Transverse colon (tissue), 4 donors: ENCODE data around the gene CPM. TPM values are rescaled to one million over a fixed set of nuclear protein-coding genes. Genes with fewer than 3 reads are reported as not detected.
A peak's percentile ranks its signal among the peaks of the same experiment; 100 is the strongest.

ENCODE experiments used
- DNase-seq: peaks from one replicate; pipeline ENCODE4 v3.0.0-alpha.2; 2019
- H3K27ac ChIP-seq, 4 donors: fragments of 200-600 bp; sonication (generic); 2 replicates each; pipeline ENCODE4 v1.5.1; 2016 to 2018; ENCODE audit warnings: inconsistent platforms in 4 of 4
- H3K27me3 ChIP-seq: fragments of 200-600 bp; sonication (generic); 2 replicates; pipeline ENCODE4 v1.5.1; 2017; ENCODE audit warnings: inconsistent platforms
- H3K36me3 ChIP-seq, 4 donors: fragments of 200-600 bp; sonication (generic); 2 replicates each; pipeline ENCODE4 v1.5.1; 2017 to 2019; ENCODE audit warnings: inconsistent platforms in 4 of 4
- H3K4me1 ChIP-seq, 4 donors: fragments of 200-600 bp; sonication (generic); 2 replicates each; pipeline ENCODE4 v1.5.1; 2017 to 2020; ENCODE audit warnings: inconsistent platforms in 4 of 4
- H3K4me3 ChIP-seq, 4 donors: fragments of 200-600 bp; sonication (generic); 1 replicate in 1 of 4; 2 replicates in 3 of 4; pipeline versions ENCODE4 v1.5.1 to v1.6.1; 2017 to 2019; ENCODE audit warnings: inconsistent platforms in 4 of 4
- H3K9me3 ChIP-seq, 2 donors: fragments of 200-600 bp; sonication (generic); 2 replicates each; pipeline ENCODE4 v1.5.1; 2017 to 2019; ENCODE audit warnings: inconsistent platforms in 2 of 2
- EP300 ChIP-seq: sonication (generic); formaldehyde crosslinking; IDR thresholded peaks from one replicate; pipeline ENCODE4 v1.6.1; 2017; ENCODE audit warnings: antibody characterized with exemption, low read depth
- POLR2A ChIP-seq: fragments of 450-650 bp; IDR thresholded peaks from one replicate; pipeline ENCODE4 v1.6.1; 2016; ENCODE audit warnings: antibody characterized with exemption, mild to moderate bottlenecking, moderate library complexity
- POLR2AphosphoS5 ChIP-seq, 3 donors: sonication (generic); formaldehyde crosslinking; IDR thresholded peaks; one replicate each; pipeline ENCODE4 v1.6.1; 2016; ENCODE audit warnings: antibody characterized with exemption in 3 of 3
- WGBS, 2 donors: methylation state at CpG; one replicate each; pipeline ENCODE4 v1.1.5; 2018; ENCODE audit warnings: low coverage in 1 of 2; 5-methylcytosine and 5-hydroxymethylcytosine counted together
- in situ Hi-C, 4 donors: fragments of 200-750 bp; cut with MboI; loops; one replicate each; pipeline versions ENCODE4 v1.15.0 to v1.15.1; 2017; ENCODE audit warnings: low sequenced_read_pairs in 3 of 4, low pct_ligation_motif_present in 1 of 4, low pct_unique_long_range_greater_than_20kb in 1 of 4
- intact Hi-C: fragments of 100-400 bp; cut with DNase I; formaldehyde crosslinking; loops from one replicate; pipeline ENCODE4 v1.15.1; 2023; ENCODE audit warnings: low total_unique reads
- total RNA-seq, 4 donors: library from RNA; depleted of rRNA; stranded (reverse); fragments of >200 nt; gene quantifications; one replicate each; pipeline ENCODE4 v1.1.0, GENCODE V29; 2016
- TF ChIP-seq, protein P1 (sequence below), 5 experiments: fragments of 200-600 bp in 3 of 5; fragments of 450-650 bp in 2 of 5; sonication (generic) in 3 of 5; IDR thresholded peaks; 1 replicate in 2 of 5; 2 replicates in 3 of 5; pipeline ENCODE4 v1.5.1; 2016 to 2017; ENCODE audit warnings: antibody characterized with exemption in 5 of 5, inconsistent platforms in 3 of 5, mild to moderate bottlenecking in 2 of 5, moderate library complexity in 1 of 5

Gene CPM
- total RNA-seq, 4 donors from 2014 or later: 36.4 to 147 (median 107) TPM

DNA sequence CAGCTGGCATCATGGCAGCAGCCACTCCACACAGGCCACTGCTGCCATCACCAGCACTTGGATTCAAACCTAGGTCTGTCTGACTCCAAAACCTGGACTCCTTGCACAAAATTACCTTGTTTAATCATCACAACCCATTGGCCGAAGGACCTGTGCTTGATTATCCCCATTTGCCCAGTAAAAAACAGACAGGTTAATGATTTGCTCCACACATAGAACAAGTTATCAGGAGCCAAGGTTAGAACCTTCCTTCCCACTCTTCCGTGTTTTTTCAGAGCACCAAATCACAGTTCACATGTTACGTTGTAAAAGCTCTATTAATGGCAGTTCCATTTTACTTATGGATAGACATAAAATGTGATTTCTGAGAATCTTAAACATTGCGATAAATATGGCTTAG is 23.5 kb upstream of the CPM start:
- intact Hi-C loops (no loop called here), in situ Hi-C loops (no loop called here)
- WGBS, 2 donors: 66 to 87% methylated on average over 4 of the region's 4 CpGs
- H3K36me3 ChIP-seq: no peaks in the 10 kb centered on the region
- H3K9me3 ChIP-seq: no peaks in the 10 kb centered on the region
- no peak for DNase-seq
- H3K4me3 ChIP-seq: no peak overlapping the region
- peaks cover 6 to 53% (median 21%) of the 10 kb centered on the region in 4 donors for H3K4me1 ChIP-seq
- TF ChIP-seq EP300: no peak
- TF ChIP-seq, protein P1, sequence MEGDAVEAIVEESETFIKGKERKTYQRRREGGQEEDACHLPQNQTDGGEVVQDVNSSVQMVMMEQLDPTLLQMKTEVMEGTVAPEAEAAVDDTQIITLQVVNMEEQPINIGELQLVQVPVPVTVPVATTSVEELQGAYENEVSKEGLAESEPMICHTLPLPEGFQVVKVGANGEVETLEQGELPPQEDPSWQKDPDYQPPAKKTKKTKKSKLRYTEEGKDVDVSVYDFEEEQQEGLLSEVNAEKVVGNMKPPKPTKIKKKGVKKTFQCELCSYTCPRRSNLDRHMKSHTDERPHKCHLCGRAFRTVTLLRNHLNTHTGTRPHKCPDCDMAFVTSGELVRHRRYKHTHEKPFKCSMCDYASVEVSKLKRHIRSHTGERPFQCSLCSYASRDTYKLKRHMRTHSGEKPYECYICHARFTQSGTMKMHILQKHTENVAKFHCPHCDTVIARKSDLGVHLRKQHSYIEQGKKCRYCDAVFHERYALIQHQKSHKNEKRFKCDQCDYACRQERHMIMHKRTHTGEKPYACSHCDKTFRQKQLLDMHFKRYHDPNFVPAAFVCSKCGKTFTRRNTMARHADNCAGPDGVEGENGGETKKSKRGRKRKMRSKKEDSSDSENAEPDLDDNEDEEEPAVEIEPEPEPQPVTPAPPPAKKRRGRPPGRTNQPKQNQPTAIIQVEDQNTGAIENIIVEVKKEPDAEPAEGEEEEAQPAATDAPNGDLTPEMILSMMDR (IDR thresholded peaks at IDR 0.05): no peak
- no peak for TF ChIP-seq POLR2A
- TF ChIP-seq POLR2AphosphoS5 (IDR thresholded peaks at IDR 0.05): no peak
- H3K27ac ChIP-seq: no peak overlapping the region
- H3K27me3 ChIP-seq: no peaks in the 10 kb centered on the region

DNA sequence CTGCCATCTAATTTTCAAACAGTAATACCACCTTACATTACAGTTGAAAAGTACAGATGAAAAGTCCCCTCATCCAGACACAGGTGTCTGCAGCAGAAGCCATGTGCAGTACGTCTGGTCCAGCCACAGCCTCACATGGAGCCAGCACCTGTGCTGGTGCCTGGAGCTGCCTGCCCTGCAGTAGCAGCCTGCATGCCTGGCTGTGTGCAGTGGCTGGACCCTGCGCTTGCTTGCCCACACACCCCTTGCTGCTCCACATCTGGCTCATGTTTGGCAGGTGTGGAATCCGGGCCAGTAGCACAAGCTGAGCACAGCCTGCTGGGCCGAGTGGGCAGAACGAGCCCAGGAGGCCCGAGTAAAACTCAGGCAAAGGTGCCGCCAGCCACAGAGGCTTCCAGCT is 21.8 kb upstream of the CPM start:
- H3K27me3 ChIP-seq: no peaks in the 10 kb centered on the region
- TF ChIP-seq POLR2A: no peak
- no peak for TF ChIP-seq EP300
- TF ChIP-seq POLR2AphosphoS5 (IDR thresholded peaks at IDR 0.05): no peak
- TF ChIP-seq, protein P1 (IDR thresholded peaks at IDR 0.05): no peak
- 80 to 93% methylated on average over 1 to 7 of the region's 7 CpGs for whole genome bisulfite sequencing, 2 donors
- DNase-seq: no peak
- in situ Hi-C loops: no loop called here
- H3K4me3 ChIP-seq: no peak overlapping the region
- peaks cover 6 to 46% (median 21%) of the 10 kb centered on the region in 4 donors for H3K4me1 ChIP-seq
- H3K36me3 ChIP-seq: no peaks in the 10 kb centered on the region
- no peaks in the 10 kb centered on the region for H3K9me3 ChIP-seq
- intact Hi-C loops: no loop called here
- H3K27ac ChIP-seq: no peak overlapping the region

DNA sequence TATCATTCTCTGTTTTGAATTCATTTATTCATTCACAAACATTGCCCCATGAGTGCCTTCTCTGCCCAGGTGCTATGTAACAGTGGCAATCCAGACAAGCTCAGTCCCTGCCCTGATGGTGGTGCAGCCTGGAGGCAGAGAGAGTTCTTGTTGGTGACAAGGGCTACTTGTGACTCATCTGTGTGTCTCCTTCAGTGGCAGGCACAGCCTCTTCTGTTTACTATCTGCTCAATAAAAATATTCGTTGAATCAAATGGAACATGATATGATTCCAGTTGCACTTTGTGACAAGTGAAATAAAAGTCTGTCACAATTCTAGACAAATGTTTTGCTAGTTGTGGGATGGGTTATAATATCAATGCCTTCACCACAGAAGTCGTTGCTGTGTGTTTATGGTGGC is 20.6 kb upstream of the CPM start:
- DNase-seq: peak; percentile 51
- H3K9me3 ChIP-seq: no peaks in the 10 kb centered on the region
- peak overlapping the region; percentile 29 to 64 (median 49) for H3K27ac ChIP-seq
- WGBS, 2 donors: 17 to 33% methylated on average over 1 to 2 of the region's 2 CpGs
- no peaks in the 10 kb centered on the region for H3K36me3 ChIP-seq
- H3K27me3 ChIP-seq: no peaks in the 10 kb centered on the region
- intact Hi-C loops: no loop called here
- in situ Hi-C loops: no loop called here
- peaks cover 6 to 39% (median 18%) of the 10 kb centered on the region in 4 donors for H3K4me1 ChIP-seq
- H3K4me3 ChIP-seq: no peak overlapping the region
- TF ChIP-seq POLR2A (no peak), POLR2AphosphoS5 (IDR thresholded peaks at IDR 0.05) (peak in 1 of 3 donors; percentile 51), EP300 (no peak)
- TF ChIP-seq, protein P1 (IDR thresholded peaks at IDR 0.05): no peak

DNA sequence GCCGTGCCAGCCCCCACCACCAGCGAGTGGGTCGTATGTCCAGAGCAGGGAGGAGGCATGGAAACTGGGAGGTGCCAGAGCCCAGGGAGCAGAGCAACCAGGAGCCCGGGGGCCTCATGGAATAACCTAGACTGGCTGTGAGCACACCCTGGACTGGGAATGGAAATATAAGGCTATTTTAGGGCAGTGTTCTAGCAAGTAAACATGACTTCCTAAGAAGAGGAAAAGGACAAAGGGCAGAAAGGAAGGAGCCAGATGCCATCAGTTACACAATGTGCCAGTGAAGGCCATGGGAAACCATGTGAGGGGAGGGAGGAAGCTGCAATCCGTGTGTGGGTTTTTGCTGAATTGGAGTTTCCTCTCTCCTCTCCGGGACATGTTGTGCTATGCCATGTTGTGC is 18.7 kb upstream of the CPM start:
- peak overlapping the region; percentile 44 to 64 (median 52) for H3K27ac ChIP-seq
- in situ Hi-C loops: no loop called here
- intact Hi-C loops: no loop called here
- no peak overlapping the region for H3K4me3 ChIP-seq
- whole genome bisulfite sequencing, 2 donors: 37 to 52% methylated on average over 2 to 6 of the region's 6 CpGs
- H3K36me3 ChIP-seq: no peaks in the 10 kb centered on the region
- no peaks in the 10 kb centered on the region for H3K9me3 ChIP-seq
- peaks cover 6 to 37% (median 16%) of the 10 kb centered on the region in 4 donors for H3K4me1 ChIP-seq
- TF ChIP-seq, protein P1 (IDR thresholded peaks at IDR 0.05): no peak
- peak; percentile 75 for TF ChIP-seq EP300
- peak in 2 of 3 donors; percentile 55 to 59 for TF ChIP-seq POLR2AphosphoS5 (IDR thresholded peaks at IDR 0.05)
- peak; percentile 37 for DNase-seq
- H3K27me3 ChIP-seq: no peaks in the 10 kb centered on the region
